C4-2B (cell line): ENCODE results near the gene PNCK.
A peak's percentile ranks its signal among the peaks of the same experiment; 100 is the strongest.

ENCODE experiments used
- ZFX ChIP-seq: fragments of 450-650 bp; IDR thresholded peaks from 2 replicates; pipeline ENCODE4 v1.6.1; 2017
- TF ChIP-seq, protein P1 (sequence below): fragments of 450-650 bp; conservative IDR thresholded peaks from 2 replicates; pipeline ENCODE4 v1.5.1; 2017; ENCODE audit warnings: mild to moderate bottlenecking

DNA sequence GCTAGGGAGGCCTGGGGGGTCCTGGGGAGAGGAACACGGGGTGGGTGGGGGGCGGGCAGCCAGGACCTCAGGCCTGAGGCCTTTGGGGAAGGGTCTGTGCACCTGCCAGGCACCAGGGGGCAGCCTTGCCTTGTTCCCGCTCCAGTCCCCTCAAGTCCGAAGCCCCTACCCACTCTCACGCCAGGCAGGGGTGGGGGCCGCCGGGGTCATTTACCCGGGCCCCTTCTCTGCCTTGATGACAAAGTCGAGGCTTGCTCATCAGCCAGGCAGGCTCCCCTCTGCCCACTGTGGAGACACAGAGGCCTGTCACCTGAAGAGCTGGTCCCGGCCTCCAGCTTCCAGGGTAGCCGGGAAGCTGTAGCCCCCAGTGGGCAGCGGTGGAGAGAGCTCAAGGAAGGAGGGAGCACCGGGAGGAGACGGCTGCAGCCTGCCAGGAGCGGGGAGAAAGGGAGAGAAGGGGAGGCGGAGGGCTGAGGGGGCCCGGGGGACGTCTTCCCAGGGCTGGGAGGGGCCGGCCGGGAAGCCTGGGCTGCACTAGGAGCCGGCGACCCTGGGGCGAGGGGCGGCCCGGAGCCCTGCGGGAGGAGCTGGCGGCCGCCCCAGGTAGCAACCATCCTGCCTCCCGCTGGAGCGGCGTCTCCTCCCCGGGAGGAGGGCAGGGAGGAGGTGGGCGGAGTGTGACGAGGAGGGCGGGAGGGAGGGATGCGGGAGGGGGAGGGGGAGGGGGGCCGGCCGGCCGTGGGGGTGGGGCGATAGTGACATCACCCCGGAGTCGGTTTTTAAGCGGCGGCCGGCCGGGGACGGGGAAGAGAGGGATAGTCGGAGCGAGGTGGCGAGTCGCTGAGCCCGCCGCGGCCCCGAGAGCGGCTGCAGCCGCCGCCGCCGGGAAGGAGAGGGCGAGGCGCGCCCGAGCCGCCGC is 13.8 kb upstream of the PNCK start, which contains the start of gene SLC6A8:
- TF ChIP-seq, protein P1, sequence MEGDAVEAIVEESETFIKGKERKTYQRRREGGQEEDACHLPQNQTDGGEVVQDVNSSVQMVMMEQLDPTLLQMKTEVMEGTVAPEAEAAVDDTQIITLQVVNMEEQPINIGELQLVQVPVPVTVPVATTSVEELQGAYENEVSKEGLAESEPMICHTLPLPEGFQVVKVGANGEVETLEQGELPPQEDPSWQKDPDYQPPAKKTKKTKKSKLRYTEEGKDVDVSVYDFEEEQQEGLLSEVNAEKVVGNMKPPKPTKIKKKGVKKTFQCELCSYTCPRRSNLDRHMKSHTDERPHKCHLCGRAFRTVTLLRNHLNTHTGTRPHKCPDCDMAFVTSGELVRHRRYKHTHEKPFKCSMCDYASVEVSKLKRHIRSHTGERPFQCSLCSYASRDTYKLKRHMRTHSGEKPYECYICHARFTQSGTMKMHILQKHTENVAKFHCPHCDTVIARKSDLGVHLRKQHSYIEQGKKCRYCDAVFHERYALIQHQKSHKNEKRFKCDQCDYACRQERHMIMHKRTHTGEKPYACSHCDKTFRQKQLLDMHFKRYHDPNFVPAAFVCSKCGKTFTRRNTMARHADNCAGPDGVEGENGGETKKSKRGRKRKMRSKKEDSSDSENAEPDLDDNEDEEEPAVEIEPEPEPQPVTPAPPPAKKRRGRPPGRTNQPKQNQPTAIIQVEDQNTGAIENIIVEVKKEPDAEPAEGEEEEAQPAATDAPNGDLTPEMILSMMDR = peak; percentile 25
- TF ChIP-seq ZFX = no peak
